ENCODE results near the gene FAP.

Gene FAP

DNA sequence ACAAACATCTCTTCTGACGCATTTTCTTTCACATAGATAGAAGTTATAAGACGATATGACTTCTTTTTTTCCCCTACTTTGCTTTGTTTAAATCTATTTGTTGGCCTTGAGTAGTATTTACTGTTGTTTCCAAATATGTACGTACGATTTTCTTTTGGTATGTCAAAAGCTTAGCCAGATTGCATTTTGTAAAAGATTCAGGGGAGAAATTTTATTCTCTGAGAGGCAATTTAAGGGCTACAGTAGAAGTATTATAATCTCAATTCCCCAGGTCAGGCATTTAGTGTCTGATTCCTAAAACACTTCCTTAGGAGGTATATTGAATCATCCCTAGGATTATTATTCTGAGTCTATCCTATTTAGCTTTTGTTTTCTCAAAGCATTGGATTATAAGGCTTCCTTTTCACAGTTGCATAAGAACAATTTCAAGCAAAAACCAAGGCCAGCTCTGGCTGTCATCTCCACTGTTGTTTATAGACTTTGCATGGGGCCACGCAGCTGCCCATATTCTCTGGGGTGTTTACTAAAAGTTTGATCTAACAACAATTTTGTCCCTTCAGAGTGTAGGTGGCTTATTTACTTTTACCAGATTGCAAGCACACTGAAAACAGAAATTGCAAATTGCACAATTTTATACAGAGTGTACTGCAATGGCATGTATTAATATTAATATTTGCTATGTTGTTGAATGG is 57.6 kb downstream of the FAP start:
- TF ChIP-seq POLR2AphosphoS5 (IDR thresholded peaks at IDR 0.05; ENCODE audit: low read depth) (no peak), GABPA (IDR thresholded peaks at IDR 0.05; ENCODE audit: low read depth) (no peak), SPI1 (IDR thresholded peaks at IDR 0.05; ENCODE audit: borderline replicate concordance, low read depth) (no peak), CTCF (IDR thresholded peaks at IDR 0.05; ENCODE audit: insufficient read depth, low read length) (no peak), REST (IDR thresholded peaks at IDR 0.05; ENCODE audit: insufficient replicate concordance, low read depth) (no peak)
- H3K27ac ChIP-seq (replicated peaks): no peak overlapping the region
- no peaks in the 10 kb centered on the region for H3K27me3 ChIP-seq (ENCODE audit: insufficient read depth, poor library complexity, severe bottlenecking)
- no peak for DNase-seq (ENCODE audit: low read depth in 1 of 2, low spot score in 1 of 2)
- no peak overlapping the region for H3K4me3 ChIP-seq (replicated peaks; ENCODE audit: insufficient read depth, low read length)

DNA sequence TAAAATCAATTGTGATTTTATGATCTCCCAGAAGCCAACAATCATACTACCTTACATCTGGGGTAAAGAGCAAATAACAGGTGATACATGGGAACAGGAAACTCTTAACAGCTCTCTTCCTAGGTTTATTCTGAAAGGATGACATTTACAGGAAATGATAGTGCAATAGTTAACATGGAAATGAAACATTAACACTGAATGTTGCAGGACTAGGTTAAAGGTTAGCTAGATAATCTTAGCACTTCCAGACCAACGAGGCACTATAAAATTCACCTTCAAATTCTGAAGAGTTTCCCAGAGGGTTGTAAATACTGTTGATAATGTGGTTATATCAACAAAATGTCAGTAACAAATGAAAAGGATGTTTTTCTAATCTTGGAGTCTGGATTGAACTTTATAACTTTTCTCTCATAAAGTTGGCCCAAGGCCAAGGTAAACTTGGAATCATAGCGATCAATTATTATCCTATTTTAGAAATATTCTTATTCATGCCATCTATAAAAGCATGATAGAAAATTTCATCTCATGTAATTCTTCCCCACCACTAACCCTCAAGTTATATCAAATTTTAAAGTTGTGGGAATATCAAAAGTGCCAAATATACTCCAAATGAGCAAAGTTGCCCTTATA is 58.3 kb downstream of the FAP start:
- DNase-seq (ENCODE audit: low read depth in 1 of 2, low spot score in 1 of 2): no peak

More for the DNA sequence above, 58.3 kb downstream of the FAP start:
- TF ChIP-seq SPI1 (IDR thresholded peaks at IDR 0.05; ENCODE audit: borderline replicate concordance, low read depth) (no peak), POLR2AphosphoS5 (IDR thresholded peaks at IDR 0.05; ENCODE audit: low read depth) (no peak), CTCF (IDR thresholded peaks at IDR 0.05; ENCODE audit: insufficient read depth, low read length) (no peak), GABPA (IDR thresholded peaks at IDR 0.05; ENCODE audit: low read depth) (no peak), REST (IDR thresholded peaks at IDR 0.05; ENCODE audit: insufficient replicate concordance, low read depth) (no peak)
- H3K27me3 ChIP-seq (ENCODE audit: insufficient read depth, poor library complexity, severe bottlenecking): no peaks in the 10 kb centered on the region
- H3K4me3 ChIP-seq (replicated peaks; ENCODE audit: insufficient read depth, low read length): no peak overlapping the region
- no peak overlapping the region for H3K27ac ChIP-seq (replicated peaks)

Data from HL-60 (cell line).